Measurements from ENCODE around the gene TRABD.

DNA sequence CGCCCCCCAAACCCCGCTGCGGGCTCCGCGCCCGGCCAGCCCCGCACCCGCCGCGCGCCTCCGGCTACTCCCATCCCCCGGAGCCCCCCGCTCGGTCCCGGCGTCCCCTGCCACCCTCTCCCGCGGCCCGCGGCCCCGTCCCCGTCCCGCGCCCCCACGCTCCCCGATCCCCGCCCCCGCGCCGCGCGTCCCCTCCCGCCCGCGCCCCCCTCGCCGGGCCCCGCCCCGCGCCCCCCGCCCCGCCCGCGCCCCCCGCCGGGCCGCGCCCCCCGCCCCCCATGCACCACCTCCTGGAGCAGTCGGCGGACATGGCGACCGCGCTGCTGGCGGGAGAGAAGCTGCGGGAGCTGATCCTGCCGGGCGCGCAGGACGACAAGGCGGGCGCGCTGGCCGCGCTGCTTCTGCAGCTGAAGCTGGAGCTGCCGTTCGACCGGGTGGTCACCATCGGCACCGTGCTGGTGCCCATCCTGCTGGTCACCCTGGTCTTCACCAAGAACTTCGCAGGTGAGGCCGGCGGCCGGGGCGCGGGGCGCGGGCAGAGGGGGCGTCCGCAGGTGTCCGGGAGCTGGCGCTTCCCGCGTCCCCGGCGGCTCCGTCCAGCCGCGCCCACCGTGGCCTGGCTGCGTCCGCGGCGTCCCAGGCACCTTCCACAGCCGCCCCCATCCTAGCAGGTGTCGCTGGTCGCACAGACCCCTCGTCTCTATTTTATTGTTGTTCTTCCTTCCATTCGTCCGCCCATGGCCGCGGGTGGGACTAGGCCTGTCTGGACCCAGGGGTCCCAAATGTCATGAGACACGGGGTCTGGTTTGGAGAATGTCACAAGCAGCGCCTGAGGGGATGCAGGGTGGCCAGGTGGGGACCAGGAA lies 15.0 kb upstream of the TRABD start, which contains the start of gene PANX2:
- TF ChIP-seq, protein P1, sequence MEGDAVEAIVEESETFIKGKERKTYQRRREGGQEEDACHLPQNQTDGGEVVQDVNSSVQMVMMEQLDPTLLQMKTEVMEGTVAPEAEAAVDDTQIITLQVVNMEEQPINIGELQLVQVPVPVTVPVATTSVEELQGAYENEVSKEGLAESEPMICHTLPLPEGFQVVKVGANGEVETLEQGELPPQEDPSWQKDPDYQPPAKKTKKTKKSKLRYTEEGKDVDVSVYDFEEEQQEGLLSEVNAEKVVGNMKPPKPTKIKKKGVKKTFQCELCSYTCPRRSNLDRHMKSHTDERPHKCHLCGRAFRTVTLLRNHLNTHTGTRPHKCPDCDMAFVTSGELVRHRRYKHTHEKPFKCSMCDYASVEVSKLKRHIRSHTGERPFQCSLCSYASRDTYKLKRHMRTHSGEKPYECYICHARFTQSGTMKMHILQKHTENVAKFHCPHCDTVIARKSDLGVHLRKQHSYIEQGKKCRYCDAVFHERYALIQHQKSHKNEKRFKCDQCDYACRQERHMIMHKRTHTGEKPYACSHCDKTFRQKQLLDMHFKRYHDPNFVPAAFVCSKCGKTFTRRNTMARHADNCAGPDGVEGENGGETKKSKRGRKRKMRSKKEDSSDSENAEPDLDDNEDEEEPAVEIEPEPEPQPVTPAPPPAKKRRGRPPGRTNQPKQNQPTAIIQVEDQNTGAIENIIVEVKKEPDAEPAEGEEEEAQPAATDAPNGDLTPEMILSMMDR (IDR thresholded peaks at IDR 0.05 in 4 of 5, conservative IDR thresholded peaks at IDR 0.05 in 1 of 5) = no peak
- no peak for TF ChIP-seq POLR2A (IDR thresholded peaks at IDR 0.05)

All from gastrocnemius medialis (tissue), 4 donors.